HepG2 (cell line): Measurements from ENCODE around the gene MZT2A. TPM values are rescaled to one million over a fixed set of nuclear protein-coding genes. Genes with fewer than 3 reads are reported as not detected.

Source experiments
- AHR ChIP-seq: IDR thresholded peaks from 2 replicates; pipeline ENCODE4 v1.6.1; 2018; ENCODE audit warnings: missing genetic modification reagents, missing compliant biosample characterization
- DR1 ChIP-seq: sonication (generic); formaldehyde crosslinking; IDR thresholded peaks from 2 replicates; pipeline ENCODE4 v1.8.0; 2021; ENCODE audit warnings: mild to moderate bottlenecking, missing genetic modification reagents, inconsistent platforms
- HNRNPK ChIP-seq: fragments of 200-400 bp; formaldehyde crosslinking; IDR thresholded peaks from 2 replicates; pipeline ENCODE4 v1.6.1; 2018; ENCODE audit warnings: low read length, low read depth, moderate library complexity, mild to moderate bottlenecking; ENCODE audit not compliant: poor library complexity, severe bottlenecking
- NCOA2 ChIP-seq: sonication (generic); formaldehyde crosslinking; IDR thresholded peaks from 2 replicates; pipeline ENCODE4 v1.8.0; 2022; ENCODE audit warnings: inconsistent platforms
- RELA ChIP-seq: sonication (generic); formaldehyde crosslinking; IDR thresholded peaks from 2 replicates; pipeline ENCODE4 v1.4.0; 2020; ENCODE audit warnings: missing genetic modification reagents
- SMARCE1 ChIP-seq: fragments of 450-650 bp; IDR thresholded peaks from 2 replicates; pipeline ENCODE4 v1.6.1; 2017; ENCODE audit warnings: borderline replicate concordance
- ZFP37 ChIP-seq: sonication (generic); formaldehyde crosslinking; IDR thresholded peaks from 2 replicates; pipeline ENCODE4 v1.4.0; 2020; ENCODE audit warnings: missing genetic modification reagents, borderline replicate concordance
- ZNF282 ChIP-seq: fragments of 450-650 bp; IDR thresholded peaks from 2 replicates; pipeline ENCODE4 v1.6.1; 2018; ENCODE audit not compliant: partially characterized antibody
- ZNF713 ChIP-seq: sonication (generic); formaldehyde crosslinking; IDR thresholded peaks from 2 replicates; pipeline ENCODE4 v1.4.0; 2020; ENCODE audit warnings: mild to moderate bottlenecking, missing genetic modification reagents
- polyA plus RNA-seq, 8 experiments: library from polyadenylated mRNA; depleted of rRNA in 3 of 8; stranded (reverse) in 7 of 8; unstranded in 1 of 8; fragments of >200 nt; fragmentation: Illumina TruSeq in 4 of 8; extraction: Trizol in 4 of 8; gene quantifications; 2 replicates each; pipeline versions ENCODE4 v1.2.1 to v1.2.3, GENCODE V29; 2011 to 2016; ENCODE audit warnings: low read depth in 4 of 8, missing spikeins in 1 of 8, mixed read lengths in 1 of 8; ENCODE audit not compliant: insufficient read depth in 1 of 8
- total RNA-seq, 5 experiments: library from RNA; depleted of rRNA; stranded (reverse); fragments of >200 nt; fragmentation: Illumina TruSeq; extraction: Trizol; gene quantifications; 2 replicates each; pipeline ENCODE4 v1.2.3, GENCODE V29; 2016; ENCODE audit warnings: low read depth in 1 of 5
- TF ChIP-seq, protein P1 (sequence below), 2 experiments: fragments of 450-650 bp in 1 of 2; sonication (generic) in 1 of 2; formaldehyde crosslinking in 1 of 2; IDR thresholded peaks; 2 replicates each; pipeline versions ENCODE4 v1.6.1 to v1.8.0; 2016 to 2022; ENCODE audit warnings: antibody characterized with exemption in 1 of 2, mild to moderate bottlenecking in 1 of 2, missing genetic modification reagents in 1 of 2
- TF ChIP-seq, protein P2 (sequence below): IDR thresholded peaks from 2 replicates; pipeline ENCODE4 v1.6.1; 2012; ENCODE audit warnings: inconsistent platforms
- TF ChIP-seq, protein P3 (sequence below): sonication (generic); formaldehyde crosslinking; IDR thresholded peaks from 2 replicates; pipeline ENCODE4 v1.5.1; 2020; ENCODE audit warnings: mild to moderate bottlenecking, missing genetic modification reagents, moderate library complexity
- TF ChIP-seq, protein P4 (sequence below): sonication (generic); formaldehyde crosslinking; IDR thresholded peaks from 2 replicates; pipeline ENCODE4 v1.5.0; 2020; ENCODE audit warnings: missing genetic modification reagents, mild to moderate bottlenecking, borderline replicate concordance

The MZT2A gene
- total and polyA plus RNA-seq, 2 of the 13 experiments (the other 11 are each of a cell fraction or from before 2014, with no cell fraction given) = 221 to 349 TPM

DNA sequence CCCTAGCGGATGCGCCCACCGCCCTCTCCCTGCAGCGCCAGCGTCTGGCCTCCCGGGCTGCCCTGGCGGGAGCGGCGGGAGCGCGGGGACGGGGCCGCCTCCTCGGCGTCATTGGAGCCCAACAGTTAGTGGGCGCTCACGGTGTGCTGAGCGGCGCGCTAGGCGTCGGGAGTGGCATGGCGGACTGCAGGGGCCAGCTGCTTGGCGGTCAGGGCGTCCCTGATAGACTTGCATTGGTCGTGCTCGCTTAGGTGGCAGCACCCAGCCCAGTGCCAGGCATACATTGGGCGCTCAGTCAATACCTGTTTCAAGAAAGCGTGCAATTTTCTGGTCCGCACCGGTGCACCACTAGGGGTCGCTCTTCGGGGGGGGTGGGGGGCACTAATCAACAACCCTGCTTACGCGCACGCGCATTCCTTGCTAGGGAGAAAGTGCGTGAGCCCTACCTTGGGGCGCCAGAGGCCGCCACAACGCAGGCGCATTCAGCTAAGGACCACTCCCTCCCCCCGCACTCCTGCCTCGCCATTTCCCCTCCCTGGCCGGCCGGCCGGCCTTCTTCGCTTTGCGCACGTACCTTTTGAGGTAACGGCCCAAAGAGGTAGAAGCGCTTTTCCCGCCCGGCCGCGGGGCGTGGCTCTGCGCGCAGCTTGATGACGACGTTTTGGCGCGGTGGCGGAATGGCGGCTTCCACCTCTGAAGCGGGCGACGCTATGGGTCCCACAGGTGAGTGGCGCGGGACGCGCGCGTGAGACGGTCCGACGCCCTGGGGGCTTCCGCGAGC lies 411 bp upstream of the MZT2A start (continued):
- TF ChIP-seq, protein P1, sequence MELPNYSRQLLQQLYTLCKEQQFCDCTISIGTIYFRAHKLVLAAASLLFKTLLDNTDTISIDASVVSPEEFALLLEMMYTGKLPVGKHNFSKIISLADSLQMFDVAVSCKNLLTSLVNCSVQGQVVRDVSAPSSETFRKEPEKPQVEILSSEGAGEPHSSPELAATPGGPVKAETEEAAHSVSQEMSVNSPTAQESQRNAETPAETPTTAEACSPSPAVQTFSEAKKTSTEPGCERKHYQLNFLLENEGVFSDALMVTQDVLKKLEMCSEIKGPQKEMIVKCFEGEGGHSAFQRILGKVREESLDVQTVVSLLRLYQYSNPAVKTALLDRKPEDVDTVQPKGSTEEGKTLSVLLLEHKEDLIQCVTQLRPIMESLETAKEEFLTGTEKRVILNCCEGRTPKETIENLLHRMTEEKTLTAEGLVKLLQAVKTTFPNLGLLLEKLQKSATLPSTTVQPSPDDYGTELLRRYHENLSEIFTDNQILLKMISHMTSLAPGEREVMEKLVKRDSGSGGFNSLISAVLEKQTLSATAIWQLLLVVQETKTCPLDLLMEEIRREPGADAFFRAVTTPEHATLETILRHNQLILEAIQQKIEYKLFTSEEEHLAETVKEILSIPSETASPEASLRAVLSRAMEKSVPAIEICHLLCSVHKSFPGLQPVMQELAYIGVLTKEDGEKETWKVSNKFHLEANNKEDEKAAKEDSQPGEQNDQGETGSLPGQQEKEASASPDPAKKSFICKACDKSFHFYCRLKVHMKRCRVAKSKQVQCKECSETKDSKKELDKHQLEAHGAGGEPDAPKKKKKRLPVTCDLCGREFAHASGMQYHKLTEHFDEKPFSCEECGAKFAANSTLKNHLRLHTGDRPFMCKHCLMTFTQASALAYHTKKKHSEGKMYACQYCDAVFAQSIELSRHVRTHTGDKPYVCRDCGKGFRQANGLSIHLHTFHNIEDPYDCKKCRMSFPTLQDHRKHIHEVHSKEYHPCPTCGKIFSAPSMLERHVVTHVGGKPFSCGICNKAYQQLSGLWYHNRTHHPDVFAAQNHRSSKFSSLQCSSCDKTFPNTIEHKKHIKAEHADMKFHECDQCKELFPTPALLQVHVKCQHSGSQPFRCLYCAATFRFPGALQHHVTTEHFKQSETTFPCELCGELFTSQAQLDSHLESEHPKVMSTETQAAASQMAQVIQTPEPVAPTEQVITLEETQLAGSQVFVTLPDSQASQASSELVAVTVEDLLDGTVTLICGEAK (IDR thresholded peaks at IDR 0.05) = no peak
- TF ChIP-seq, protein P1 (CRISPR knock-in tag; IDR thresholded peaks at IDR 0.05) = peak; percentile 58; the same call in 1 of the 2 replicates
- TF ChIP-seq DR1 (CRISPR knock-in tag) = peak; percentile 91
- TF ChIP-seq ZNF282 = no peak
- TF ChIP-seq, protein P2, sequence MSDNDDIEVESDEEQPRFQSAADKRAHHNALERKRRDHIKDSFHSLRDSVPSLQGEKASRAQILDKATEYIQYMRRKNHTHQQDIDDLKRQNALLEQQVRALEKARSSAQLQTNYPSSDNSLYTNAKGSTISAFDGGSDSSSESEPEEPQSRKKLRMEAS = peak; percentile 87
- peak; percentile 66; the same call in 1 of the 2 replicates for TF ChIP-seq ZFP37 (CRISPR knock-in tag)
- no peak for TF ChIP-seq ZNF713 (CRISPR knock-in tag)
- no peak for TF ChIP-seq RELA
- peak; percentile 84 for TF ChIP-seq HNRNPK
- TF ChIP-seq NCOA2 (CRISPR knock-in tag) = peak; percentile 29; the same call in 1 of the 2 replicates
- TF ChIP-seq, protein P3, sequence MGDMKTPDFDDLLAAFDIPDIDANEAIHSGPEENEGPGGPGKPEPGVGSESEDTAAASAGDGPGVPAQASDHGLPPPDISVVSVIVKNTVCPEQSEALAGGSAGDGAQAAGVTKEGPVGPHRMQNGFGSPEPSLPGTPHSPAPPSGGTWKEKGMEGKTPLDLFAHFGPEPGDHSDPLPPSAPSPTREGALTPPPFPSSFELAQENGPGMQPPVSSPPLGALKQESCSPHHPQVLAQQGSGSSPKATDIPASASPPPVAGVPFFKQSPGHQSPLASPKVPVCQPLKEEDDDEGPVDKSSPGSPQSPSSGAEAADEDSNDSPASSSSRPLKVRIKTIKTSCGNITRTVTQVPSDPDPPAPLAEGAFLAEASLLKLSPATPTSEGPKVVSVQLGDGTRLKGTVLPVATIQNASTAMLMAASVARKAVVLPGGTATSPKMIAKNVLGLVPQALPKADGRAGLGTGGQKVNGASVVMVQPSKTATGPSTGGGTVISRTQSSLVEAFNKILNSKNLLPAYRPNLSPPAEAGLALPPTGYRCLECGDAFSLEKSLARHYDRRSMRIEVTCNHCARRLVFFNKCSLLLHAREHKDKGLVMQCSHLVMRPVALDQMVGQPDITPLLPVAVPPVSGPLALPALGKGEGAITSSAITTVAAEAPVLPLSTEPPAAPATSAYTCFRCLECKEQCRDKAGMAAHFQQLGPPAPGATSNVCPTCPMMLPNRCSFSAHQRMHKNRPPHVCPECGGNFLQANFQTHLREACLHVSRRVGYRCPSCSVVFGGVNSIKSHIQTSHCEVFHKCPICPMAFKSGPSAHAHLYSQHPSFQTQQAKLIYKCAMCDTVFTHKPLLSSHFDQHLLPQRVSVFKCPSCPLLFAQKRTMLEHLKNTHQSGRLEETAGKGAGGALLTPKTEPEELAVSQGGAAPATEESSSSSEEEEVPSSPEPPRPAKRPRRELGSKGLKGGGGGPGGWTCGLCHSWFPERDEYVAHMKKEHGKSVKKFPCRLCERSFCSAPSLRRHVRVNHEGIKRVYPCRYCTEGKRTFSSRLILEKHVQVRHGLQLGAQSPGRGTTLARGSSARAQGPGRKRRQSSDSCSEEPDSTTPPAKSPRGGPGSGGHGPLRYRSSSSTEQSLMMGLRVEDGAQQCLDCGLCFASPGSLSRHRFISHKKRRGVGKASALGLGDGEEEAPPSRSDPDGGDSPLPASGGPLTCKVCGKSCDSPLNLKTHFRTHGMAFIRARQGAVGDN (CRISPR knock-in tag) = peak; percentile 85
- TF ChIP-seq, protein P4, sequence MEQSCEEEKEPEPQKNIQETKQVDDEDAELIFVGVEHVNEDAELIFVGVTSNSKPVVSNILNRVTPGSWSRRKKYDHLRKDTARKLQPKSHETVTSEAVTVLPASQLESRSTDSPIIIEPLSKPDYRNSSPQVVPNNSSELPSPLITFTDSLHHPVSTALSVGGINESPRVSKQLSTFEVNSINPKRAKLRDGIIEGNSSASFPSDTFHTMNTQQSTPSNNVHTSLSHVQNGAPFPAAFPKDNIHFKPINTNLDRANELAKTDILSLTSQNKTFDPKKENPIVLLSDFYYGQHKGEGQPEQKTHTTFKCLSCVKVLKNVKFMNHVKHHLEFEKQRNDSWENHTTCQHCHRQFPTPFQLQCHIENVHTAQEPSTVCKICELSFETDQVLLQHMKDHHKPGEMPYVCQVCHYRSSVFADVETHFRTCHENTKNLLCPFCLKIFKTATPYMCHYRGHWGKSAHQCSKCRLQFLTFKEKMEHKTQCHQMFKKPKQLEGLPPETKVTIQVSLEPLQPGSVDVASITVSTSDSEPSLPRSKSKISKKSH = peak; percentile 54; the same call in 1 of the 2 replicates
- no peak for TF ChIP-seq SMARCE1
- 0 out of 2 replicates have a peak, but pooled peaks have one; percentile 26 for TF ChIP-seq AHR
